ENCODE measurements around the gene SAFB.

SAFB gene

GRCh38 chr19:5588441-5588840, 34.4 kb upstream of the SAFB start:
- H3K4me3 ChIP-seq (ENCODE audit: low read depth in 1 of 2, low read length in 1 of 2): no peak overlapping the region
- peaks cover 86% of the 10 kb centered on the region for H3K36me3 ChIP-seq
- TF ChIP-seq CTCF (IDR thresholded peaks at IDR 0.05): no peak
- no peak overlapping the region for H3K27ac ChIP-seq
- peaks cover 0 to 13% of the 10 kb centered on the region in 2 experiments for H3K4me1 ChIP-seq (ENCODE audit: control insufficient read depth in 1 of 2, insufficient read depth in 1 of 2, low read depth in 1 of 2, low read length in 1 of 2)
- H3K9me3 ChIP-seq: no peaks in the 10 kb centered on the region
- no peaks in the 10 kb centered on the region for H3K27me3 ChIP-seq

- Histone ChIP-seq H3K36me3 (peaks cover 92% of the 10 kb centered on the region), H3K9me3 (no peaks in the 10 kb centered on the region), H3K27me3 (no peaks in the 10 kb centered on the region), H3K27ac (no peak overlapping the region), H3K4me3 (ENCODE audit: low read depth in 1 of 2, low read length in 1 of 2) (no peak overlapping the region), H3K4me1 (ENCODE audit: control insufficient read depth in 1 of 2, insufficient read depth in 1 of 2, low read depth in 1 of 2, low read length in 1 of 2) (peaks cover 0 to 7% of the 10 kb centered on the region in 2 experiments)
- no peak for TF ChIP-seq CTCF (IDR thresholded peaks at IDR 0.05)
These were observed 33.8 kb upstream of the SAFB start for GRCh38 chr19:5588906-5589676.

- Histone ChIP-seq H3K27me3 (no peaks in the 10 kb centered on the region), H3K9me3 (no peaks in the 10 kb centered on the region), H3K4me3 (ENCODE audit: low read depth in 1 of 2, low read length in 1 of 2) (no peak overlapping the region), H3K27ac (no peak overlapping the region), H3K4me1 (ENCODE audit: control insufficient read depth in 1 of 2, insufficient read depth in 1 of 2, low read depth in 1 of 2, low read length in 1 of 2) (peaks cover 0 to 7% of the 10 kb centered on the region in 2 experiments), H3K36me3 (peaks cover 95% of the 10 kb centered on the region)
- TF ChIP-seq CTCF (IDR thresholded peaks at IDR 0.05): no peak
These were observed 32.6 kb upstream of the SAFB start for GRCh38 chr19:5590151-5590864.

GRCh38 chr19:5590865-5591154, 32.1 kb upstream of the SAFB start:
- Histone ChIP-seq H3K4me3 (ENCODE audit: low read depth in 1 of 2, low read length in 1 of 2) (no peak overlapping the region), H3K36me3 (peaks cover 99% of the 10 kb centered on the region), H3K27ac (no peak overlapping the region), H3K9me3 (no peaks in the 10 kb centered on the region), H3K4me1 (ENCODE audit: control insufficient read depth in 1 of 2, insufficient read depth in 1 of 2, low read depth in 1 of 2, low read length in 1 of 2) (peaks cover 0 to 5% of the 10 kb centered on the region in 2 experiments), H3K27me3 (no peaks in the 10 kb centered on the region)
- TF ChIP-seq CTCF (IDR thresholded peaks at IDR 0.05): no peak

- no peak overlapping the region for H3K4me3 ChIP-seq (ENCODE audit: low read depth in 1 of 2, low read length in 1 of 2)
- no peaks in the 10 kb centered on the region for H3K4me1 ChIP-seq (ENCODE audit: control insufficient read depth in 1 of 2, insufficient read depth in 1 of 2, low read depth in 1 of 2, low read length in 1 of 2)
- H3K27me3 ChIP-seq: no peaks in the 10 kb centered on the region
- peaks cover 100% of the 10 kb centered on the region for H3K36me3 ChIP-seq
- H3K27ac ChIP-seq: no peak overlapping the region
- TF ChIP-seq CTCF (IDR thresholded peaks at IDR 0.05): no peak
- no peaks in the 10 kb centered on the region for H3K9me3 ChIP-seq
These were observed 31.4 kb upstream of the SAFB start for GRCh38 chr19:5591476-5591875.

Data from neutrophil (primary cell).